HFFc6 (cell line): Measurements from ENCODE around the gene PEAK3. TPM values are rescaled to one million over a fixed set of nuclear protein-coding genes. Genes with fewer than 3 reads are reported as not detected.

Experiments used
- DNase-seq: peaks from one replicate; pipeline ENCODE4 v3.0.0-alpha.2; 2018
- H3K27ac Mint-ChIP-seq: 2 replicates; pipeline ENCODE4 v1.8.0; 2020; ENCODE audit warnings: mild to moderate bottlenecking, mixed read lengths
- H3K27me3 Mint-ChIP-seq: 2 replicates; pipeline ENCODE4 v1.8.0; 2021; ENCODE audit warnings: mild to moderate bottlenecking, moderate library complexity, mixed read lengths; ENCODE audit not compliant: insufficient read depth
- H3K36me3 Mint-ChIP-seq: 2 replicates; pipeline ENCODE4 v1.8.0; 2021; ENCODE audit warnings: low read depth, mixed read lengths
- H3K4me1 Mint-ChIP-seq: 2 replicates; pipeline ENCODE4 v1.8.0; 2020; ENCODE audit warnings: low read depth, mixed read lengths
- H3K4me3 Mint-ChIP-seq: 2 replicates; pipeline ENCODE4 v1.8.0; 2020; ENCODE audit warnings: mild to moderate bottlenecking, moderate library complexity, mixed read lengths
- H3K9me3 Mint-ChIP-seq: 2 replicates; pipeline ENCODE4 v1.8.0; 2020; ENCODE audit warnings: mild to moderate bottlenecking, mixed read lengths
- CTCF ChIP-seq: fragments of 200-600 bp; sonication (generic); IDR thresholded peaks from 2 replicates; pipeline ENCODE4 v1.5.0; 2021; ENCODE audit warnings: antibody characterized with exemption, mild to moderate bottlenecking
- microRNA-seq: library from miRNA; unstranded; fragments of <30 nt; microRNA quantifications from one replicate; pipeline ENCODE4, GENCODE V29; 2019
- total RNA-seq, 6 experiments: library from RNA; stranded (reverse); fragmentation: NEBNext Ultra II Directional; extraction: Animal tissue kit (Norgen Biotek cat#: 25700); gene quantifications; 2 replicates in 1 of 6; 3 replicates in 5 of 6; pipeline ENCODE4 v1.2.3, GENCODE V29; 2021

Gene PEAK3
- total RNA-seq, 6 experiments from 2014 or later = 0.07 to 0.53 (median 0.36) TPM

- Mint-ChIP-seq H3K27ac (no peak overlapping the region), H3K4me1 (no peaks in the 10 kb centered on the region), H3K27me3 (peaks cover 7% of the 10 kb centered on the region), H3K4me3 (no peak overlapping the region), H3K36me3 (peaks cover 15% of the 10 kb centered on the region; the same call in 1 of the 2 replicates), H3K9me3 (no peaks in the 10 kb centered on the region)
- DNase-seq = no peak
- TF ChIP-seq CTCF = no peak
Observed at GRCh38 chr19:2226051-2226839, 55.7 kb downstream of the PEAK3 start.

- DNase-seq = no peak
- Mint-ChIP-seq H3K27ac (no peak overlapping the region), H3K4me3 (no peak overlapping the region), H3K27me3 (peaks cover 8% of the 10 kb centered on the region), H3K9me3 (no peaks in the 10 kb centered on the region), H3K4me1 (no peaks in the 10 kb centered on the region), H3K36me3 (peaks cover 13% of the 10 kb centered on the region; the same call in 1 of the 2 replicates)
- no peak for TF ChIP-seq CTCF
Observed at GRCh38 chr19:2225415-2226050, 56.4 kb downstream of the PEAK3 start.

GRCh38 chr19:2224754-2225349 is 57.1 kb downstream of the PEAK3 start:
- H3K4me1 Mint-ChIP-seq = no peaks in the 10 kb centered on the region
- peaks cover 11% of the 10 kb centered on the region for H3K27me3 Mint-ChIP-seq
- no peaks in the 10 kb centered on the region for H3K9me3 Mint-ChIP-seq
- no peak for DNase-seq
- peak overlapping the region; percentile 62 for H3K27ac Mint-ChIP-seq
- no peak for TF ChIP-seq CTCF
- no peak overlapping the region for H3K4me3 Mint-ChIP-seq
- peaks cover 10% of the 10 kb centered on the region; the same call in 1 of the 2 replicates for H3K36me3 Mint-ChIP-seq

Small RNAs within 50 kb of the gene (microRNA-seq; reads per million reads assigned to microRNA genes)
- gene MIR1227 (17.8 reads per million, percentile 24 among the genes with 10 or more reads in this experiment), gene MIR4321 (not detected)

Other genes starting within 250 kb of the PEAK3 start
- 10 to 100 TPM; 61.5 to 82.9 (median 65.2) TPM for gene MKNK2, start 230.9 kb downstream of the PEAK3 start, total RNA-seq
- gene MOB3A, start 185.8 kb downstream of the PEAK3 start, total RNA-seq = 10 to 100 TPM; 47.1 to 52.6 (median 51.2) TPM
- gene IZUMO4, start 185.3 kb downstream of the PEAK3 start, total RNA-seq = 1 to 10 TPM in 5 of 6 experiments, under 1 TPM in 1; 0.68 to 1.9 (median 1.5) TPM
- gene AP3D1, start 130.6 kb downstream of the PEAK3 start, total RNA-seq = 100 to 1,000 TPM; 139 to 169 (median 151) TPM
- gene DOT1L, start 118.2 kb downstream of the PEAK3 start, total RNA-seq = 10 to 100 TPM; 18.5 to 22.9 (median 21.3) TPM
- 10 to 100 TPM; 45.9 to 57.3 (median 50.2) TPM for gene PLEKHJ1, start 45.8 kb downstream of the PEAK3 start, total RNA-seq
- 10 to 100 TPM; 48.7 to 60.6 (median 54.8) TPM for gene SF3A2, start 45.4 kb downstream of the PEAK3 start, total RNA-seq
- gene AMH, start 32.9 kb downstream of the PEAK3 start, total RNA-seq = 1 to 10 TPM in 5 of 6 experiments, under 1 TPM in 1; 0.98 to 2.3 (median 1.4) TPM
- gene JSRP1, start 25.8 kb downstream of the PEAK3 start, total RNA-seq = under 1 TPM; 0.27 to 0.99 (median 0.72) TPM
- gene LINGO3, start 26.0 kb upstream of the PEAK3 start, total RNA-seq = not detected
- 100 to 1,000 TPM in 5 of 6 experiments, 10 to 100 TPM in 1; 92.1 to 137 (median 118) TPM for gene LSM7, start 46.4 kb upstream of the PEAK3 start, total RNA-seq
- gene SPPL2B, start 46.5 kb upstream of the PEAK3 start, total RNA-seq = 10 to 100 TPM; 32.9 to 41.8 (median 33.9) TPM
- gene TMPRSS9, start 78.1 kb upstream of the PEAK3 start, total RNA-seq = not detected
- 100 to 1,000 TPM in 3 of 6 experiments, 10 to 100 TPM in 3; 87.2 to 124 (median 98.8) TPM for gene TIMM13, start 145.4 kb upstream of the PEAK3 start, total RNA-seq
- 100 to 1,000 TPM in 5 of 6 experiments, 10 to 100 TPM in 1; 77.6 to 131 (median 121) TPM for gene LMNB2, start 174.8 kb upstream of the PEAK3 start, total RNA-seq
- gene GADD45B, start 194.0 kb upstream of the PEAK3 start, total RNA-seq = 10 to 100 TPM; 35.5 to 55.7 (median 39.1) TPM